ENCODE data around the gene KRTAP12-4. TPM values are rescaled to one million over a fixed set of nuclear protein-coding genes. Genes with fewer than 3 reads are reported as not detected.

KRTAP12-4 gene
- total and polyA plus RNA-seq, 5 donors from 2014 or later: not detected

- H3K9me3 Mint-ChIP-seq: peaks cover 5 to 45% (median 30%) of the 10 kb centered on the region in 7 donors
- H3K27me3 Mint-ChIP-seq: peaks cover 5% of the 10 kb centered on the region
- no peaks in the 10 kb centered on the region for H3K36me3 ChIP-seq (ENCODE audit: control insufficient read depth, insufficient read depth, low read length)
- no peak overlapping the region for H3K4me3 Mint-ChIP-seq
- DNase-seq (no peak), ATAC-seq (ENCODE audit: low read depth in 2 of 2) (no peak)
- peaks cover 11% of the 10 kb centered on the region for H3K4me1 ChIP-seq (ENCODE audit: control insufficient read depth, insufficient read depth, low read length, poor library complexity, severe bottlenecking)
- H3K4me1 Mint-ChIP-seq: peaks cover 15 to 27% (median 19%) of the 10 kb centered on the region in 4 donors
- H3K9me3 ChIP-seq (ENCODE audit: control insufficient read depth in 2 of 2, low read length in 2 of 2): peaks cover 25 to 28% of the 10 kb centered on the region in 2 experiments
- H3K4me3 ChIP-seq (ENCODE audit: low read depth, low read length): no peak overlapping the region
- H3K27me3 ChIP-seq (ENCODE audit: control insufficient read depth, insufficient read depth, low read length): no peaks in the 10 kb centered on the region
- no peak overlapping the region for H3K27ac Mint-ChIP-seq
- H3K36me3 Mint-ChIP-seq: peaks cover 20% of the 10 kb centered on the region
- no peak overlapping the region for H3K27ac ChIP-seq (ENCODE audit: insufficient read depth, low read length, poor library complexity, severe bottlenecking)
Measured at GRCh38 chr21:44623575-44623974, 30.9 kb downstream of the KRTAP12-4 start.

GRCh38 chr21:44619886-44620285, 34.6 kb downstream of the KRTAP12-4 start:
- peaks cover 5 to 45% (median 30%) of the 10 kb centered on the region in 7 donors for H3K9me3 Mint-ChIP-seq

GRCh38 chr21:44618909-44619308, 35.5 kb downstream of the KRTAP12-4 start:
- H3K4me1 ChIP-seq (ENCODE audit: control insufficient read depth, insufficient read depth, low read length, poor library complexity, severe bottlenecking): peaks cover 24% of the 10 kb centered on the region
- Mint-ChIP-seq H3K4me1 (peaks cover 19 to 54% (median 21%) of the 10 kb centered on the region in 4 donors), H3K4me3 (peak overlapping the region; percentile 51 to 81 (median 68)), H3K27ac (peak overlapping the region; percentile 81 to 97 (median 93)), H3K36me3 (peaks cover 20% of the 10 kb centered on the region), H3K9me3 (peaks cover 5 to 37% (median 22%) of the 10 kb centered on the region in 7 donors), H3K27me3 (no peaks in the 10 kb centered on the region)
- DNase-seq: peak; percentile 32 to 85 (median 76)
- peak overlapping the region; percentile 58 for H3K4me3 ChIP-seq (ENCODE audit: low read depth, low read length)
- peak; percentile 98 to 100 for ATAC-seq (ENCODE audit: low read depth in 2 of 2)
- peaks cover 16 to 19% of the 10 kb centered on the region in 2 experiments for H3K9me3 ChIP-seq (ENCODE audit: control insufficient read depth in 2 of 2, low read length in 2 of 2)
- H3K36me3 ChIP-seq (ENCODE audit: control insufficient read depth, insufficient read depth, low read length): no peaks in the 10 kb centered on the region
- peak overlapping the region; percentile 70 for H3K27ac ChIP-seq (ENCODE audit: insufficient read depth, low read length, poor library complexity, severe bottlenecking)
- no peaks in the 10 kb centered on the region for H3K27me3 ChIP-seq (ENCODE audit: control insufficient read depth, insufficient read depth, low read length)

More at GRCh38 chr21:44619886-44620285, 34.6 kb downstream of the KRTAP12-4 start:
- Mint-ChIP-seq H3K36me3 (peaks cover 20% of the 10 kb centered on the region), H3K4me1 (peaks cover 20 to 50% (median 22%) of the 10 kb centered on the region in 4 donors), H3K27me3 (peaks cover 3% of the 10 kb centered on the region), H3K4me3 (peak overlapping the region in 2 of 4 donors; percentile 29 to 31), H3K27ac (peak overlapping the region in 2 of 3 donors; percentile 44 to 81)
- H3K27me3 ChIP-seq (ENCODE audit: control insufficient read depth, insufficient read depth, low read length): no peaks in the 10 kb centered on the region
- H3K4me3 ChIP-seq (ENCODE audit: low read depth, low read length): no peak overlapping the region
- H3K4me1 ChIP-seq (ENCODE audit: control insufficient read depth, insufficient read depth, low read length, poor library complexity, severe bottlenecking): peaks cover 24% of the 10 kb centered on the region
- ATAC-seq (ENCODE audit: low read depth in 2 of 2): no peak
- no peak for DNase-seq
- H3K27ac ChIP-seq (ENCODE audit: insufficient read depth, low read length, poor library complexity, severe bottlenecking): no peak overlapping the region
- H3K9me3 ChIP-seq (ENCODE audit: control insufficient read depth in 2 of 2, low read length in 2 of 2): peaks cover 25 to 28% of the 10 kb centered on the region in 2 experiments
- H3K36me3 ChIP-seq (ENCODE audit: control insufficient read depth, insufficient read depth, low read length): no peaks in the 10 kb centered on the region

- no peaks in the 10 kb centered on the region for H3K27me3 Mint-ChIP-seq
- Histone ChIP-seq H3K27me3 (ENCODE audit: control insufficient read depth, insufficient read depth, low read length) (no peaks in the 10 kb centered on the region), H3K9me3 (ENCODE audit: control insufficient read depth in 2 of 2, low read length in 2 of 2) (peaks cover 12 to 15% of the 10 kb centered on the region in 2 experiments), H3K27ac (ENCODE audit: insufficient read depth, low read length, poor library complexity, severe bottlenecking) (peak overlapping the region; percentile 70), H3K4me1 (ENCODE audit: control insufficient read depth, insufficient read depth, low read length, poor library complexity, severe bottlenecking) (peaks cover 24% of the 10 kb centered on the region), H3K4me3 (ENCODE audit: low read depth, low read length) (peak overlapping the region; percentile 58), H3K36me3 (ENCODE audit: control insufficient read depth, insufficient read depth, low read length) (no peaks in the 10 kb centered on the region)
- peaks cover 17 to 54% (median 21%) of the 10 kb centered on the region in 4 donors for H3K4me1 Mint-ChIP-seq
- H3K4me3 Mint-ChIP-seq: peak overlapping the region; percentile 51 to 81 (median 68)
- peaks cover 5 to 33% (median 18%) of the 10 kb centered on the region in 7 donors for H3K9me3 Mint-ChIP-seq
- H3K27ac Mint-ChIP-seq: peak overlapping the region; percentile 81 to 97 (median 93)
- peaks cover 17% of the 10 kb centered on the region for H3K36me3 Mint-ChIP-seq
- ATAC-seq (ENCODE audit: low read depth in 2 of 2) (peak; percentile 15), DNase-seq (no peak)
Measured at GRCh38 chr21:44618504-44618903, 36.0 kb downstream of the KRTAP12-4 start.

GRCh38 chr21:44617071-44617501, 37.4 kb downstream of the KRTAP12-4 start:
- Histone ChIP-seq H3K4me3 (ENCODE audit: low read depth, low read length) (no peak overlapping the region), H3K9me3 (ENCODE audit: control insufficient read depth in 2 of 2, low read length in 2 of 2) (peaks cover 6 to 8% of the 10 kb centered on the region in 2 experiments), H3K36me3 (ENCODE audit: control insufficient read depth, insufficient read depth, low read length) (no peaks in the 10 kb centered on the region), H3K27ac (ENCODE audit: insufficient read depth, low read length, poor library complexity, severe bottlenecking) (no peak overlapping the region), H3K4me1 (ENCODE audit: control insufficient read depth, insufficient read depth, low read length, poor library complexity, severe bottlenecking) (peaks cover 24% of the 10 kb centered on the region), H3K27me3 (ENCODE audit: control insufficient read depth, insufficient read depth, low read length) (no peaks in the 10 kb centered on the region)
- ATAC-seq (ENCODE audit: low read depth in 2 of 2) (no peak), DNase-seq (no peak)
- H3K4me3 Mint-ChIP-seq: no peak overlapping the region
- peak overlapping the region; percentile 20 to 93 (median 68) for H3K27ac Mint-ChIP-seq
- peaks cover 17 to 56% (median 21%) of the 10 kb centered on the region in 4 donors for H3K4me1 Mint-ChIP-seq
- H3K36me3 Mint-ChIP-seq: peaks cover 4% of the 10 kb centered on the region
- H3K27me3 Mint-ChIP-seq: no peaks in the 10 kb centered on the region
- peaks cover 5 to 22% (median 16%) of the 10 kb centered on the region in 7 donors for H3K9me3 Mint-ChIP-seq

- no peaks in the 10 kb centered on the region for H3K27me3 ChIP-seq (ENCODE audit: control insufficient read depth, insufficient read depth, low read length)
- H3K9me3 ChIP-seq (ENCODE audit: control insufficient read depth in 2 of 2, low read length in 2 of 2): peaks cover 10% of the 10 kb centered on the region in 2 experiments
- H3K4me3 ChIP-seq (ENCODE audit: low read depth, low read length): no peak overlapping the region
- DNase-seq: no peak
- H3K4me1 ChIP-seq (ENCODE audit: control insufficient read depth, insufficient read depth, low read length, poor library complexity, severe bottlenecking): peaks cover 24% of the 10 kb centered on the region
- Mint-ChIP-seq H3K9me3 (peaks cover 3 to 22% (median 16%) of the 10 kb centered on the region in 7 donors), H3K27me3 (no peaks in the 10 kb centered on the region), H3K4me3 (no peak overlapping the region), H3K4me1 (peaks cover 17 to 56% (median 21%) of the 10 kb centered on the region in 4 donors), H3K36me3 (peaks cover 4% of the 10 kb centered on the region), H3K27ac (peak overlapping the region in 2 of 3 donors; percentile 68 to 71)
- H3K36me3 ChIP-seq (ENCODE audit: control insufficient read depth, insufficient read depth, low read length): no peaks in the 10 kb centered on the region
- no peak for ATAC-seq (ENCODE audit: low read depth in 2 of 2)
- H3K27ac ChIP-seq (ENCODE audit: insufficient read depth, low read length, poor library complexity, severe bottlenecking): no peak overlapping the region
Measured at GRCh38 chr21:44616591-44616926, 37.9 kb downstream of the KRTAP12-4 start.

- Mint-ChIP-seq H3K9me3 (peaks cover 5 to 26% (median 16%) of the 10 kb centered on the region in 7 donors), H3K4me1 (peaks cover 17 to 56% (median 21%) of the 10 kb centered on the region in 4 donors), H3K36me3 (peaks cover 4% of the 10 kb centered on the region), H3K27ac (peak overlapping the region in 2 of 3 donors; percentile 68 to 71), H3K27me3 (no peaks in the 10 kb centered on the region), H3K4me3 (no peak overlapping the region)
- Histone ChIP-seq H3K4me3 (ENCODE audit: low read depth, low read length) (no peak overlapping the region), H3K9me3 (ENCODE audit: control insufficient read depth in 2 of 2, low read length in 2 of 2) (peaks cover 11 to 15% of the 10 kb centered on the region in 2 experiments), H3K27me3 (ENCODE audit: control insufficient read depth, insufficient read depth, low read length) (no peaks in the 10 kb centered on the region), H3K27ac (ENCODE audit: insufficient read depth, low read length, poor library complexity, severe bottlenecking) (no peak overlapping the region), H3K36me3 (ENCODE audit: control insufficient read depth, insufficient read depth, low read length) (no peaks in the 10 kb centered on the region), H3K4me1 (ENCODE audit: control insufficient read depth, insufficient read depth, low read length, poor library complexity, severe bottlenecking) (peaks cover 24% of the 10 kb centered on the region)
- DNase-seq: no peak
- ATAC-seq (ENCODE audit: low read depth in 2 of 2): no peak
Measured at GRCh38 chr21:44615911-44616590, 38.4 kb downstream of the KRTAP12-4 start.

Measured in CD4-positive, CD25-positive, alpha-beta regulatory T cell (primary cell).